NCI-H1694 treated with DMSO at 0.1 percent for 48 hours (cell line): ENCODE data around the gene TUBA3D.
A peak's percentile ranks its signal among the peaks of the same experiment; 100 is the strongest.
"Not testable (repeated sequence)": the region's sequence is repeated elsewhere in the genome, so short reads cannot be mapped to it uniquely, and the experiment has no call there.

Source experiments
- DNase-seq: peaks from one replicate; lab custom pipeline; 2025; lab: John Stamatoyannopoulos, UW

Gene TUBA3D

GRCh38 chr2:131483981-131484820, 8.3 kb downstream of the TUBA3D start:
- DNase-seq: not testable (repeated sequence)

GRCh38 chr2:131484906-131485460, 9.1 kb downstream of the TUBA3D start:
- not testable (repeated sequence) for DNase-seq

- not testable (repeated sequence) for DNase-seq
Observed at GRCh38 chr2:131486201-131486902, 10.4 kb downstream of the TUBA3D start.

- no peak for DNase-seq
Observed at GRCh38 chr2:131488306-131489205, 12.6 kb downstream of the TUBA3D start.

- DNase-seq: peak; percentile 37
Observed at GRCh38 chr2:131490616-131491468, 14.9 kb downstream of the TUBA3D start.

- DNase-seq: not testable (repeated sequence)
Observed at GRCh38 chr2:131491469-131491836, 15.5 kb downstream of the TUBA3D start.

- not testable (repeated sequence) for DNase-seq
Observed at GRCh38 chr2:131492015-131492417, 16.1 kb downstream of the TUBA3D start, which contains the start of gene MZT2A. Gene MZT2A, minus strand, starts transcription at chr2:131492397. Its CDS starts 21 bp downstream, at chr2:131492376.

GRCh38 chr2:131492418-131493198, 16.7 kb downstream of the TUBA3D start:
- DNase-seq: peak; percentile 91

- no peak for DNase-seq
Observed at GRCh38 chr2:131493199-131493968, 17.5 kb downstream of the TUBA3D start.

GRCh38 chr2:131495506-131495905, 19.6 kb downstream of the TUBA3D start:
- DNase-seq: not testable (repeated sequence)

GRCh38 chr2:131498321-131498973, 22.5 kb downstream of the TUBA3D start:
- DNase-seq: not testable (repeated sequence)

GRCh38 chr2:131503587-131503986, 27.7 kb downstream of the TUBA3D start:
- not testable (repeated sequence) for DNase-seq

- not testable (repeated sequence) for DNase-seq
Observed at GRCh38 chr2:131504082-131504750, 28.3 kb downstream of the TUBA3D start.

- no peak for DNase-seq
Observed at GRCh38 chr2:131509615-131510014, 33.7 kb downstream of the TUBA3D start.

GRCh38 chr2:131511291-131511968, 35.5 kb downstream of the TUBA3D start:
- not testable (repeated sequence) for DNase-seq

- not testable (repeated sequence) for DNase-seq
Observed at GRCh38 chr2:131511969-131512870, 36.3 kb downstream of the TUBA3D start.
